Thyroid gland (tissue), 4 donors: ENCODE results near the gene RNASE8.

Experiments used
- CTCF ChIP-seq, 6 experiments: fragments of 200-600 bp in 3 of 6; fragments of 450-650 bp in 3 of 6; sonication (generic) in 3 of 6; IDR thresholded peaks; one replicate each; pipeline ENCODE4 v1.5.1; 2016 to 2019; ENCODE audit warnings: antibody characterized with exemption in 6 of 6, mild to moderate bottlenecking in 2 of 6, inconsistent platforms in 1 of 6, moderate library complexity in 1 of 6
- POLR2A ChIP-seq, 2 donors: fragments of 450-650 bp; IDR thresholded peaks; one replicate each; pipeline ENCODE4 v1.6.1; 2017; ENCODE audit warnings: antibody characterized with exemption in 2 of 2, mild to moderate bottlenecking in 2 of 2, moderate library complexity in 1 of 2

- TF ChIP-seq CTCF (IDR thresholded peaks at IDR 0.05), result no peak
- TF ChIP-seq POLR2A (IDR thresholded peaks at IDR 0.05), result no peak
Measured at GRCh38 chr14:21029917-21030316, 27.7 kb upstream of the RNASE8 start, which contains the start of gene TPPP2.
